Lower leg skin (tissue), 4 donors: ENCODE results near the gene KLHDC8B. TPM values are rescaled to one million over a fixed set of nuclear protein-coding genes. Genes with fewer than 3 reads are reported as not detected.

Experiments used
- DNase-seq, 2 donors: peaks; one replicate each; pipeline ENCODE4 v3.0.0-alpha.2; 2019; ENCODE audit warnings: low spot score in 2 of 2
- H3K4me3 ChIP-seq: fragments of 200-600 bp; sonication (generic); 2 replicates; pipeline ENCODE4 v1.5.1; 2017; ENCODE audit warnings: mild to moderate bottlenecking, low read depth; ENCODE audit not compliant: poor library complexity, severe bottlenecking
- CTCF ChIP-seq, 3 donors: fragments of 450-650 bp; IDR thresholded peaks; one replicate each; pipeline ENCODE4 v1.5.1; 2016; ENCODE audit warnings: antibody characterized with exemption in 3 of 3, mild to moderate bottlenecking in 3 of 3, moderate library complexity in 2 of 3
- POLR2A ChIP-seq, 2 donors: fragments of 450-650 bp; IDR thresholded peaks; one replicate each; pipeline ENCODE4 v1.6.1; 2016 to 2017; ENCODE audit warnings: antibody characterized with exemption in 2 of 2, mild to moderate bottlenecking in 1 of 2, moderate library complexity in 1 of 2
- WGBS, 2 donors: methylation state at CpG; one replicate each; pipeline ENCODE4 v1.1.5; 2018; 5-methylcytosine and 5-hydroxymethylcytosine counted together
- intact Hi-C: fragments of 100-400 bp; cut with DNase I; formaldehyde crosslinking; loops from one replicate; pipeline ENCODE4 v1.15.0; 2023; ENCODE audit warnings: low total_unique reads
- total RNA-seq, 4 donors: library from RNA; depleted of rRNA; stranded (reverse); fragments of >200 nt; gene quantifications; one replicate each; pipeline ENCODE4 v1.1.0, GENCODE V29; 2016

Gene KLHDC8B
- total RNA-seq, 4 donors from 2014 or later = 52.4 to 65.2 (median 56.0) TPM

- no peak overlapping the region for H3K4me3 ChIP-seq
- WGBS, 2 donors = 76 to 81% methylated on average over 5 of the region's 5 CpGs
- intact Hi-C loops = no loop called here
- DNase-seq = no peak
- no peak for TF ChIP-seq CTCF (IDR thresholded peaks at IDR 0.05)
- no peak for TF ChIP-seq POLR2A (IDR thresholded peaks at IDR 0.05)
These were observed 23.2 kb upstream of the KLHDC8B start for GRCh38 chr3:49148159-49148558.

- no peak for DNase-seq
- WGBS, 2 donors = 89 to 94% methylated on average over 2 of the region's 2 CpGs
- TF ChIP-seq CTCF (IDR thresholded peaks at IDR 0.05) (no peak), POLR2A (IDR thresholded peaks at IDR 0.05) (no peak)
- intact Hi-C loops = no loop called here
- H3K4me3 ChIP-seq = no peak overlapping the region
These were observed 19.8 kb upstream of the KLHDC8B start for GRCh38 chr3:49151610-49152009.

GRCh38 chr3:49153349-49153912 lies 18.0 kb upstream of the KLHDC8B start:
- WGBS, 2 donors = 75 to 82% methylated on average over 3 of the region's 3 CpGs
- TF ChIP-seq CTCF (IDR thresholded peaks at IDR 0.05) (no peak), POLR2A (IDR thresholded peaks at IDR 0.05) (no peak)

GRCh38 chr3:49157289-49157688 lies 14.1 kb upstream of the KLHDC8B start:
- no peak for TF ChIP-seq POLR2A (IDR thresholded peaks at IDR 0.05)
- TF ChIP-seq CTCF (IDR thresholded peaks at IDR 0.05) = no peak
- H3K4me3 ChIP-seq = no peak overlapping the region
- no peak for DNase-seq
- intact Hi-C loops = no loop called here
- 81 to 84% methylated on average over 1 of the region's 1 CpG for WGBS, 2 donors

More at GRCh38 chr3:49153349-49153912, 18.0 kb upstream of the KLHDC8B start:
- no peak for DNase-seq
- intact Hi-C loops = no loop called here
- H3K4me3 ChIP-seq = no peak overlapping the region

- no peak for TF ChIP-seq POLR2A (IDR thresholded peaks at IDR 0.05)
- intact Hi-C loops = no loop called here
- peak in 1 of 2 donors; percentile 30 for DNase-seq
- WGBS, 2 donors = 67 to 79% methylated on average over 5 of the region's 5 CpGs
- no peak overlapping the region for H3K4me3 ChIP-seq
These were observed 13.2 kb upstream of the KLHDC8B start for GRCh38 chr3:49158103-49158709.

- intact Hi-C loops = no loop called here
- TF ChIP-seq CTCF (IDR thresholded peaks at IDR 0.05) (no peak), POLR2A (IDR thresholded peaks at IDR 0.05) (no peak)
- DNase-seq = no peak
- WGBS, 2 donors = 67 to 68% methylated on average over 2 of the region's 2 CpGs
- H3K4me3 ChIP-seq = no peak overlapping the region
These were observed 12.6 kb upstream of the KLHDC8B start for GRCh38 chr3:49158792-49159191.
